GM12878 (cell line): ENCODE results near the gene CHSY3. TPM values are rescaled to one million over a fixed set of nuclear protein-coding genes. Genes with fewer than 3 reads are reported as not detected.

Experiments
- ATAC-seq: fragments of 200-7000 bp; cut with Tn5 transposase; 3 replicates; pipeline ENCODE4 v1.9.1; 2020; ENCODE audit warnings: mild to moderate bottlenecking, moderate library complexity
- BruUV-seq: library from RNA; stranded (reverse); fragments of 400-500 nt; replicated peaks from 2 replicates; lab custom pipeline; 2021; lab: Mats Ljungman, UMichigan
- CTCF ChIA-PET: fragments of 300-600 bp; sonication (Branson Sonifier 250); formaldehyde crosslinking; extraction: SDS; loops from one replicate; lab custom pipeline; 2021; ENCODE audit warnings: inconsistent platforms; lab: Yijun Ruan, JAX
- POLR2A ChIA-PET: fragments of 350-600 bp; formaldehyde crosslinking; extraction: SDS; loops from one replicate; lab custom pipeline; 2021; ENCODE audit warnings: inconsistent platforms; lab: Charles Lee
- RAD21 ChIA-PET: fragments of 300-600 bp; sonication (Branson Sonifier 250); formaldehyde crosslinking; loops from one replicate; lab custom pipeline; 2023; ENCODE audit warnings: antibody characterized with exemption; ENCODE audit not compliant: unreplicated experiment; lab: Charles Lee
- SMC1A ChIA-PET: fragments of 300-600 bp; sonication (Branson Sonifier 250); formaldehyde crosslinking; loops from one replicate; lab custom pipeline; 2023; ENCODE audit not compliant: unreplicated experiment, uncharacterized antibody; lab: Charles Lee
- DNase-seq: peaks from one replicate; pipeline ENCODE4 v3.0.0-alpha.2; 2011; ENCODE audit warnings: low read depth, low spot score
- FAIRE-seq: peaks from 3 replicates; lab custom pipeline; 2011; peaks lifted over from hg19 to GRCh38; lab: Jason Lieb, UNC
- H2AFZ ChIP-seq: 2 replicates; pipeline ENCODE4 v1.6.0; 2011; ENCODE audit warnings: low read depth, low read length, control low read depth; ENCODE audit not compliant: control insufficient read depth
- H3K27ac ChIP-seq: 2 replicates; pipeline ENCODE4 v1.5.1; 2011; ENCODE audit warnings: control low read depth; ENCODE audit not compliant: control insufficient read depth, insufficient read depth
- H3K27me3 ChIP-seq, 2 experiments: replicated peaks in 1 of 2; 2 replicates each; pipeline versions ENCODE4 v1.6.0 to v1.6.1; 2011; ENCODE audit warnings: low read length in 1 of 2; ENCODE audit not compliant: control insufficient read depth in 2 of 2, insufficient read depth in 2 of 2
- H3K36me3 ChIP-seq, 2 experiments: 2 replicates each; pipeline ENCODE4 v1.5.1; 2011; ENCODE audit warnings: low read length in 1 of 2; ENCODE audit not compliant: control insufficient read depth in 2 of 2, insufficient read depth in 2 of 2
- H3K4me1 ChIP-seq: 2 replicates; pipeline ENCODE4 v1.6.1; 2011; ENCODE audit warnings: mild to moderate bottlenecking, low read length, moderate library complexity, mixed read lengths; ENCODE audit not compliant: control insufficient read depth, insufficient read depth
- H3K4me2 ChIP-seq: 2 replicates; pipeline ENCODE4 v1.6.0; 2011; ENCODE audit warnings: control low read depth; ENCODE audit not compliant: control insufficient read depth, insufficient read depth
- H3K4me3 ChIP-seq: fragments of 200-600 bp; sonication (generic); 2 replicates; pipeline ENCODE4 v1.5.1; 2016
- H3K79me2 ChIP-seq: 2 replicates; pipeline ENCODE4 v1.6.0; 2011; ENCODE audit warnings: low read length; ENCODE audit not compliant: control insufficient read depth, insufficient read depth
- H3K9ac ChIP-seq: 2 replicates; pipeline ENCODE4 v1.8.0; 2011; ENCODE audit warnings: low read length, control low read depth, mixed read lengths; ENCODE audit not compliant: control insufficient read depth, insufficient read depth
- H3K9me3 ChIP-seq: replicated peaks from 3 replicates; pipeline ENCODE4 v1.5.1; 2011; ENCODE audit warnings: mild to moderate bottlenecking, low read length; ENCODE audit not compliant: control insufficient read depth, insufficient read depth
- H4K20me1 ChIP-seq: 2 replicates; pipeline ENCODE4 v1.6.0; 2011; ENCODE audit not compliant: control insufficient read depth, insufficient read depth
- BMI1 ChIP-seq: fragments of 450-650 bp; IDR thresholded peaks from 2 replicates; pipeline ENCODE4 v1.6.1; 2016; ENCODE audit warnings: mild to moderate bottlenecking, moderate library complexity, borderline replicate concordance
- CHD4 ChIP-seq: fragments of 200-600 bp; sonication (generic); IDR thresholded peaks from 2 replicates; pipeline ENCODE4 v1.6.1; 2016; ENCODE audit warnings: mild to moderate bottlenecking
- FOXK2 ChIP-seq: fragments of 450-650 bp; IDR thresholded peaks from 2 replicates; pipeline ENCODE4 v1.6.1; 2017; ENCODE audit warnings: mild to moderate bottlenecking, moderate library complexity
- FOXM1 ChIP-seq: IDR thresholded peaks from 2 replicates; pipeline ENCODE4 v1.6.1; 2012; ENCODE audit warnings: low read depth, mild to moderate bottlenecking, inconsistent platforms, low read length, moderate library complexity
- IKZF1 ChIP-seq: fragments of 450-650 bp; conservative IDR thresholded peaks from 2 replicates; pipeline ENCODE4 v1.6.1; 2017; ENCODE audit warnings: antibody characterized with exemption, mild to moderate bottlenecking
- IRF4 ChIP-seq: IDR thresholded peaks from 2 replicates; pipeline ENCODE4 v1.6.1; 2011; ENCODE audit warnings: low read depth, low read length
- LARP7 ChIP-seq: fragments of 450-650 bp; IDR thresholded peaks from 2 replicates; pipeline ENCODE4 v1.6.1; 2017; ENCODE audit warnings: mild to moderate bottlenecking
- POU2F2 ChIP-seq: IDR thresholded peaks from 3 replicates; pipeline ENCODE4 v1.6.1; 2011; ENCODE audit warnings: low read depth, mild to moderate bottlenecking, low read length, borderline replicate concordance
- SP1 ChIP-seq: IDR thresholded peaks from one replicate; pipeline ENCODE4 v1.6.1; 2011; ENCODE audit warnings: low read depth, low read length
- SREBF1 ChIP-seq: IDR thresholded peaks from 2 replicates; pipeline ENCODE4 v1.6.1; 2012; ENCODE audit warnings: mild to moderate bottlenecking, low read length
- SREBF2 ChIP-seq: IDR thresholded peaks from 2 replicates; pipeline ENCODE4 v1.6.1; 2012; ENCODE audit warnings: mild to moderate bottlenecking, low read length
- SRF ChIP-seq, 2 experiments: IDR thresholded peaks; 2 replicates each; pipeline ENCODE4 v1.6.1; 2011; ENCODE audit warnings: low read depth in 2 of 2, low read length in 2 of 2, mild to moderate bottlenecking in 1 of 2, moderate library complexity in 1 of 2
- WRNIP1 ChIP-seq: IDR thresholded peaks from 2 replicates; pipeline ENCODE4 v1.6.1; 2011; ENCODE audit warnings: low read depth, low read length, improper control_type of control experiment, borderline replicate concordance
- ZNF24 ChIP-seq: fragments of 450-650 bp; IDR thresholded peaks from 2 replicates; pipeline ENCODE4 v1.6.1; 2017; ENCODE audit warnings: antibody characterized with exemption, mild to moderate bottlenecking
- WGBS: methylation state at CpG from one replicate; pipeline ENCODE4 v1.1.6; 2016; ENCODE audit warnings: low lambda C conversion rate; ENCODE audit not compliant: insufficient replicate concordance, insufficient coverage; ENCODE audit errors: missing lambda C conversion rate; 5-methylcytosine and 5-hydroxymethylcytosine counted together
- in situ Hi-C: fragments of 300-500 bp; cut with MboI; formaldehyde crosslinking; loops from 9 replicates; pipeline ENCODE4 v1.14.3; 2018; ENCODE audit warnings: mixed read lengths
- intact Hi-C: fragments of 100-400 bp; cut with micrococcal nuclease; formaldehyde crosslinking; loops from one replicate; pipeline ENCODE4 v1.14.2; 2022; ENCODE audit not compliant: unreplicated experiment
- polyA plus RNA-seq, 11 experiments: library from polyadenylated mRNA; depleted of rRNA in 4 of 11; unstranded in 6 of 11; stranded (reverse) in 5 of 11; fragments of >200 nt; fragmentation: Nextera tagmentation in 4 of 11; fragmentation: Illumina TruSeq in 1 of 11; extraction: Ambion mirVana in 4 of 11; extraction: Trizol in 1 of 11; gene quantifications; 1 replicate in 1 of 11; 2 replicates in 10 of 11; pipeline versions ENCODE4 v1.2.1 to v1.2.3, GENCODE V29; 2011 to 2016; ENCODE audit warnings: inconsistent platforms in 2 of 11, missing spikeins in 2 of 11, low read depth in 1 of 11
- total RNA-seq, 4 experiments: library from RNA; depleted of rRNA in 3 of 4; stranded (reverse); fragments of >200 nt in 3 of 4; fragmentation: Illumina TruSeq in 1 of 4; extraction: Trizol in 1 of 4; gene quantifications; 2 replicates each; pipeline versions ENCODE4 v1.2.1 to v1.2.3, GENCODE V29; 2013 to 2021
- TF ChIP-seq, protein P1 (sequence below): IDR thresholded peaks from 2 replicates; pipeline ENCODE4 v1.6.1; 2012; ENCODE audit warnings: low read depth, low read length, improper control_type of control experiment
- TF ChIP-seq, protein P2 (sequence below): fragments of 450-650 bp; formaldehyde crosslinking; IDR thresholded peaks from 2 replicates; pipeline ENCODE4 v1.4.0; 2022; ENCODE audit warnings: mild to moderate bottlenecking, moderate library complexity
- TF ChIP-seq, protein P3 (sequence below): IDR thresholded peaks from 2 replicates; pipeline ENCODE4 v1.6.1; 2012; ENCODE audit warnings: low read depth, low read length, improper control_type of control experiment
- TF ChIP-seq, protein P4 (sequence below): fragments of 450-650 bp; IDR thresholded peaks from 2 replicates; pipeline ENCODE4 v1.6.1; 2018; ENCODE audit warnings: mild to moderate bottlenecking, low read depth, moderate library complexity; ENCODE audit not compliant: partially characterized antibody

Gene CHSY3
- total and polyA plus RNA-seq, 10 of the 15 experiments (the other 5 are each of a cell fraction or from before 2014, with no cell fraction given), result not detected

DNA sequence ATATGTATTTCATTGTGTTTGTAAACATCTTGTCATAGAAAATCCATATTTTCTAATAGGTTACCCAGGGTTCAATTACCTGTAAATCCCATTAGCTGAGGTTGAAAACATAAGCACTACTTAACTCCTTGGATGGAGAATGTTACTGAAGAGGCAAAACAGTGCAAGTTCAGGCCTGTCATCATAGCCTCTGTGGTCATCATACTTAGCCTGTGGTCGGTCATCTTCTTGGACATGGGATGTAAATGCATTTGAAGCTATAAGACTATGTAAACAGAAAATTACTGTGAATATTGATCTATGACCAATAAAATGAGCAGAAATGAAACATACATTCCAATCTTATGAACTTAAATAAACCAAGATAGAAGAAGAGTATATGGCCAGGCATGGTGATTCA, 164.7 kb downstream of the CHSY3 start (continued):
- TF ChIP-seq SP1, result no peak

DNA sequence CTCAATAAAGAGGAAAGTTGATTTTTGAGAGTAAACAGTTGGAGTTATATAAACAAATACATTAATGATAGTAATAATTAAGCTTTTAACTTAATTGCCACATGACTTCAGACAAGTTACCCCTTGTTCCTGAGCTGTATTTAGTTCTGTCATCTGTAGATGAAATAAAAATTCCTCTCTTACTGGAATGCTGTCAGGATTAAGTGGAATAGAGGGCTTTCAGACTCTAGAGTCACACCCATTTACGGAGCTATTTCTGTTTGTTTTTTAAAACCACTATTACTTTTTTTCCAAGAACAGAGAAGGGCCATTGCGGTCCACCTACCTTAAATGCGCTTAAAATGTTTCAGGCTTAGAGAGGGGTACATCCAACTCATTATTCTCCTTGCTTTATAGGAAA, 170.6 kb downstream of the CHSY3 start:
- no peak for ATAC-seq
- Histone ChIP-seq H4K20me1 (no peaks in the 10 kb centered on the region), H2AFZ (no peak overlapping the region), H3K9ac (no peak overlapping the region), H3K4me2 (no peak overlapping the region), H3K36me3 (no peaks in the 10 kb centered on the region), H3K27ac (no peak overlapping the region), H3K4me3 (no peak overlapping the region), H3K4me1 (no peaks in the 10 kb centered on the region), H3K27me3 (no peaks in the 10 kb centered on the region), H3K9me3 (no peaks in the 10 kb centered on the region), H3K79me2 (no peaks in the 10 kb centered on the region)
- DNase-seq, result no peak
- RAD21 ChIA-PET, result interaction anchor here (0.5 kb wide), 1 partner anchor 15 kb away, joined by 3 read pairs; no protein-coding TSS in a partner anchor
- intact Hi-C loops, result no loop called here
- SMC1A ChIA-PET, result no interaction called here
- POLR2A ChIA-PET, result no interaction called here
- no TSS peak for BruUV-seq
- 51% methylated on average over 3 of the region's 3 CpGs for WGBS
- CTCF ChIA-PET, result no interaction called here
- FAIRE-seq, result no peak
- in situ Hi-C loops, result no loop called here
- TF ChIP-seq ZNF24 (no peak), POU2F2 (no peak), SREBF1 (no peak), IKZF1 (no peak), BMI1 (no peak), SREBF2 (no peak), SRF (IDR thresholded peaks at IDR 0.05; ENCODE audit: low read depth in 2 of 2, low read length in 2 of 2) (no peak), CHD4 (no peak), LARP7 (no peak), IRF4 (no peak), WRNIP1 (no peak), FOXM1 (no peak), FOXK2 (no peak)
- TF ChIP-seq, protein P1, sequence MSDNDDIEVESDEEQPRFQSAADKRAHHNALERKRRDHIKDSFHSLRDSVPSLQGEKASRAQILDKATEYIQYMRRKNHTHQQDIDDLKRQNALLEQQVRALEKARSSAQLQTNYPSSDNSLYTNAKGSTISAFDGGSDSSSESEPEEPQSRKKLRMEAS, result no peak
- TF ChIP-seq, protein P2, sequence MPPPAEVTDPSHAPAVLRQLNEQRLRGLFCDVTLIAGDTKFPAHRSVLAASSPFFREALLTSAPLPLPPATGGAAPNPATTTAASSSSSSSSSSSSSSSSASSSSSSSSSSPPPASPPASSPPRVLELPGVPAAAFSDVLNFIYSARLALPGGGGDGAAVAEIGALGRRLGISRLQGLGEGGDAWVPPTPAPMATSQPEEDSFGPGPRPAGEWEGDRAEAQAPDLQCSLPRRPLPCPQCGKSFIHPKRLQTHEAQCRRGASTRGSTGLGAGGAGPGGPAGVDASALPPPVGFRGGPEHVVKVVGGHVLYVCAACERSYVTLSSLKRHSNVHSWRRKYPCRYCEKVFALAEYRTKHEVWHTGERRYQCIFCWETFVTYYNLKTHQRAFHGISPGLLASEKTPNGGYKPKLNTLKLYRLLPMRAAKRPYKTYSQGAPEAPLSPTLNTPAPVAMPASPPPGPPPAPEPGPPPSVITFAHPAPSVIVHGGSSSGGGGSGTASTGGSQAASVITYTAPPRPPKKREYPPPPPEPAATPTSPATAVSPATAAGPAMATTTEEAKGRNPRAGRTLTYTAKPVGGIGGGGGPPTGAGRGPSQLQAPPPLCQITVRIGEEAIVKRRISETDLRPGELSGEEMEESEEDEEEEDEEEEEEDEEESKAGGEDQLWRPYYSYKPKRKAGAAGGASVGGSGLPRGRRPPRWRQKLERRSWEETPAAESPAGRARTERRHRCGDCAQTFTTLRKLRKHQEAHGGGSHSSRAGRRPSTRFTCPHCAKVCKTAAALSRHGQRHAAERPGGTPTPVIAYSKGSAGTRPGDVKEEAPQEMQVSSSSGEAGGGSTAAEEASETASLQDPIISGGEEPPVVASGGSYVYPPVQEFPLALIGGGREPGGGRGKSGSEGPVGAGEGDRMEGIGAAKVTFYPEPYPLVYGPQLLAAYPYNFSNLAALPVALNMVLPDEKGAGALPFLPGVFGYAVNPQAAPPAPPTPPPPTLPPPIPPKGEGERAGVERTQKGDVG, result no peak
- TF ChIP-seq, protein P3, sequence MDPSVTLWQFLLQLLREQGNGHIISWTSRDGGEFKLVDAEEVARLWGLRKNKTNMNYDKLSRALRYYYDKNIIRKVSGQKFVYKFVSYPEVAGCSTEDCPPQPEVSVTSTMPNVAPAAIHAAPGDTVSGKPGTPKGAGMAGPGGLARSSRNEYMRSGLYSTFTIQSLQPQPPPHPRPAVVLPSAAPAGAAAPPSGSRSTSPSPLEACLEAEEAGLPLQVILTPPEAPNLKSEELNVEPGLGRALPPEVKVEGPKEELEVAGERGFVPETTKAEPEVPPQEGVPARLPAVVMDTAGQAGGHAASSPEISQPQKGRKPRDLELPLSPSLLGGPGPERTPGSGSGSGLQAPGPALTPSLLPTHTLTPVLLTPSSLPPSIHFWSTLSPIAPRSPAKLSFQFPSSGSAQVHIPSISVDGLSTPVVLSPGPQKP, result no peak
- TF ChIP-seq, protein P4, sequence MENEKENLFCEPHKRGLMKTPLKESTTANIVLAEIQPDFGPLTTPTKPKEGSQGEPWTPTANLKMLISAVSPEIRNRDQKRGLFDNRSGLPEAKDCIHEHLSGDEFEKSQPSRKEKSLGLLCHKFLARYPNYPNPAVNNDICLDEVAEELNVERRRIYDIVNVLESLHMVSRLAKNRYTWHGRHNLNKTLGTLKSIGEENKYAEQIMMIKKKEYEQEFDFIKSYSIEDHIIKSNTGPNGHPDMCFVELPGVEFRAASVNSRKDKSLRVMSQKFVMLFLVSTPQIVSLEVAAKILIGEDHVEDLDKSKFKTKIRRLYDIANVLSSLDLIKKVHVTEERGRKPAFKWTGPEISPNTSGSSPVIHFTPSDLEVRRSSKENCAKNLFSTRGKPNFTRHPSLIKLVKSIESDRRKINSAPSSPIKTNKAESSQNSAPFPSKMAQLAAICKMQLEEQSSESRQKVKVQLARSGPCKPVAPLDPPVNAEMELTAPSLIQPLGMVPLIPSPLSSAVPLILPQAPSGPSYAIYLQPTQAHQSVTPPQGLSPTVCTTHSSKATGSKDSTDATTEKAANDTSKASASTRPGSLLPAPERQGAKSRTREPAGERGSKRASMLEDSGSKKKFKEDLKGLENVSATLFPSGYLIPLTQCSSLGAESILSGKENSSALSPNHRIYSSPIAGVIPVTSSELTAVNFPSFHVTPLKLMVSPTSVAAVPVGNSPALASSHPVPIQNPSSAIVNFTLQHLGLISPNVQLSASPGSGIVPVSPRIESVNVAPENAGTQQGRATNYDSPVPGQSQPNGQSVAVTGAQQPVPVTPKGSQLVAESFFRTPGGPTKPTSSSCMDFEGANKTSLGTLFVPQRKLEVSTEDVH, result no peak
